H1 (cell line): Measurements from ENCODE around the gene SKA3. TPM values are rescaled to one million over a fixed set of nuclear protein-coding genes. Genes with fewer than 3 reads are reported as not detected.

ENCODE experiments used
- CTCF ChIA-PET: fragments of 300-600 bp; sonication (Branson Sonifier 250); formaldehyde crosslinking; loops from one replicate; lab custom pipeline; 2021; ENCODE audit not compliant: partially characterized antibody; lab: Charles Lee
- POLR2A ChIA-PET: fragments of 300-600 bp; sonication (Branson Sonifier 250); formaldehyde crosslinking; loops from one replicate; lab custom pipeline; 2021; ENCODE audit warnings: inconsistent platforms; ENCODE audit not compliant: partially characterized antibody; lab: Charles Lee
- DNase-seq, 2 experiments: peaks; one replicate each; pipeline versions ENCODE4 v3.0.0 to v3.0.0-alpha.2; 2010 to 2022; ENCODE audit warnings: low spot score in 2 of 2, low read depth in 1 of 2, mixed read lengths in 1 of 2
- FAIRE-seq: peaks from 2 replicates; lab custom pipeline; 2011; peaks lifted over from hg19 to GRCh38; lab: Jason Lieb, UNC
- H2AFZ ChIP-seq: 2 replicates; pipeline ENCODE4 v1.8.1; 2012; ENCODE audit warnings: low read length, inconsistent platforms
- H2AK5ac ChIP-seq: 2 replicates; pipeline ENCODE4 v1.6.1; 2013; ENCODE audit warnings: low read depth, low read length
- H2BK120ac ChIP-seq: replicated peaks from 2 replicates; pipeline ENCODE3; 2013; ENCODE audit warnings: low read depth, low read length, inconsistent platforms
- H2BK12ac ChIP-seq: 2 replicates; pipeline ENCODE4 v1.6.1; 2013; ENCODE audit warnings: low read depth, low read length
- H2BK15ac ChIP-seq: 2 replicates; pipeline ENCODE4 v1.6.1; 2013; ENCODE audit warnings: low read length
- H2BK20ac ChIP-seq: 2 replicates; pipeline ENCODE4 v1.6.1; 2013; ENCODE audit warnings: low read length
- H2BK5ac ChIP-seq: 2 replicates; pipeline ENCODE4 v1.6.1; 2013; ENCODE audit warnings: low read depth, low read length
- H3K14ac ChIP-seq: 2 replicates; pipeline ENCODE4 v1.6.1; 2013; ENCODE audit warnings: inconsistent platforms; ENCODE audit not compliant: insufficient read length
- H3K18ac ChIP-seq: 2 replicates; pipeline ENCODE4 v1.6.1; 2013; ENCODE audit warnings: low read length; ENCODE audit errors: extremely low read depth
- H3K23ac ChIP-seq: 2 replicates; pipeline ENCODE4 v1.6.1; 2013; ENCODE audit warnings: inconsistent platforms; ENCODE audit not compliant: insufficient read length
- H3K23me2 ChIP-seq: 2 replicates; pipeline ENCODE4 v1.6.1; 2013; ENCODE audit warnings: low read depth, low read length
- H3K27ac ChIP-seq: 2 replicates; pipeline ENCODE4 v1.6.1; 2011; ENCODE audit warnings: low read depth, low read length, inconsistent platforms
- H3K27me3 ChIP-seq, 4 experiments: replicated peaks in 1 of 4; 1 replicate in 1 of 4; 2 replicates in 3 of 4; pipeline versions ENCODE4 v1.6.1 to v1.8.1; 2011 to 2013; ENCODE audit warnings: low read length in 3 of 4, mild to moderate bottlenecking in 3 of 4, inconsistent platforms in 2 of 4, mixed read lengths in 2 of 4, moderate library complexity in 1 of 4; ENCODE audit not compliant: control insufficient read depth in 3 of 4, insufficient read depth in 3 of 4; ENCODE audit errors: extremely low read depth in 1 of 4
- H3K36me3 ChIP-seq, 4 experiments: 2 replicates each; pipeline versions ENCODE4 v1.6.1 to v1.8.1; 2011 to 2013; ENCODE audit warnings: mild to moderate bottlenecking in 4 of 4, low read length in 3 of 4, moderate library complexity in 2 of 4, control low read depth in 1 of 4, inconsistent platforms in 1 of 4; ENCODE audit not compliant: insufficient read depth in 4 of 4, control insufficient read depth in 2 of 4
- H3K4ac ChIP-seq: replicated peaks from 2 replicates; pipeline ENCODE3; 2013; ENCODE audit warnings: low read length, low read depth, mixed read lengths, inconsistent platforms; ENCODE audit not compliant: insufficient read length
- H3K4me1 ChIP-seq, 4 experiments: replicated peaks in 1 of 4; 1 replicate in 1 of 4; 2 replicates in 3 of 4; pipeline versions ENCODE4 v1.6.1 to v1.8.1; 2011 to 2013; ENCODE audit warnings: low read length in 3 of 4, inconsistent platforms in 2 of 4, mixed read lengths in 1 of 4; ENCODE audit not compliant: insufficient read depth in 4 of 4, control insufficient read depth in 3 of 4
- H3K4me2 ChIP-seq, 2 experiments: 2 replicates each; pipeline versions ENCODE4 v1.6.1 to v1.8.1; 2011 to 2013; ENCODE audit warnings: low read depth in 2 of 2, low read length in 2 of 2, control low read depth in 1 of 2, inconsistent platforms in 1 of 2, mild to moderate bottlenecking in 1 of 2; ENCODE audit not compliant: insufficient read depth in 1 of 2
- H3K4me3 ChIP-seq, 4 experiments: fragments of 200-600, 300-600 bp in 1 of 4; sonication (generic), shearing (Covaris generic), sonication (Bioruptor Twin) in 1 of 4; 2 replicates each; pipeline versions ENCODE4 v1.5.1 to v1.8.1; 2011 to 2016; ENCODE audit warnings: low read length in 4 of 4, low read depth in 3 of 4, control low read depth in 2 of 4, inconsistent platforms in 2 of 4, mild to moderate bottlenecking in 2 of 4, mixed read lengths in 1 of 4, moderate library complexity in 1 of 4; ENCODE audit not compliant: insufficient read depth in 2 of 4; ENCODE audit errors: extremely low read depth in 1 of 4
- H3K56ac ChIP-seq: replicated peaks from 2 replicates; pipeline ENCODE3; 2013; ENCODE audit warnings: low read depth, mild to moderate bottlenecking, mixed read lengths, low read length, inconsistent platforms; ENCODE audit not compliant: insufficient read length
- H3K79me1 ChIP-seq: 2 replicates; pipeline ENCODE4 v1.6.1; 2013; ENCODE audit warnings: low read depth, low read length, control low read depth
- H3K79me2 ChIP-seq, 2 experiments: 2 replicates each; pipeline versions ENCODE4 v1.6.1 to v1.8.1; 2012 to 2013; ENCODE audit warnings: low read length in 2 of 2, mild to moderate bottlenecking in 2 of 2, inconsistent platforms in 1 of 2; ENCODE audit not compliant: insufficient read depth in 2 of 2, control insufficient read depth in 1 of 2
- H3K9ac ChIP-seq, 4 experiments: replicated peaks in 1 of 4; 1 replicate in 1 of 4; 2 replicates in 3 of 4; pipeline versions ENCODE4 v1.6.1 to v1.8.1; 2011 to 2013; ENCODE audit warnings: low read depth in 3 of 4, low read length in 3 of 4, control low read depth in 2 of 4, mild to moderate bottlenecking in 2 of 4, moderate library complexity in 2 of 4, inconsistent platforms in 1 of 4; ENCODE audit errors: extremely low read depth in 1 of 4
- H3K9me3 ChIP-seq, 2 experiments: 2 replicates each; pipeline versions ENCODE4 v1.6.1 to v1.8.1; 2012 to 2013; ENCODE audit warnings: mild to moderate bottlenecking in 2 of 2, moderate library complexity in 2 of 2, control low read depth in 1 of 2, inconsistent platforms in 1 of 2, low read depth in 1 of 2, low read length in 1 of 2, mixed read lengths in 1 of 2; ENCODE audit not compliant: insufficient read depth in 2 of 2
- H4K20me1 ChIP-seq, 2 experiments: replicated peaks in 1 of 2; 2 replicates each; pipeline versions ENCODE3 to v1.8.1; 2011 to 2013; ENCODE audit warnings: inconsistent platforms in 2 of 2, low read length in 2 of 2, mild to moderate bottlenecking in 1 of 2; ENCODE audit not compliant: insufficient read depth in 2 of 2, control insufficient read depth in 1 of 2
- H4K5ac ChIP-seq: 2 replicates; pipeline ENCODE4 v1.6.1; 2013; ENCODE audit warnings: low read length, low read depth, mixed read lengths, inconsistent platforms; ENCODE audit not compliant: insufficient read length
- H4K8ac ChIP-seq: 2 replicates; pipeline ENCODE4 v1.8.0; 2013; ENCODE audit warnings: mild to moderate bottlenecking, moderate library complexity, low read length, inconsistent platforms; ENCODE audit not compliant: insufficient read depth; ENCODE audit errors: extremely low read depth
- H4K91ac ChIP-seq: replicated peaks from 2 replicates; pipeline ENCODE3; 2013; ENCODE audit warnings: low read length, mixed read lengths, inconsistent platforms; ENCODE audit not compliant: insufficient read length
- ATF3 ChIP-seq: IDR thresholded peaks from 2 replicates; pipeline ENCODE4 v1.6.1; 2011; ENCODE audit warnings: low read depth, mild to moderate bottlenecking, low read length; ENCODE audit not compliant: insufficient read depth
- CTCF ChIP-seq, 3 experiments: IDR thresholded peaks; 1 replicate in 2 of 3; 2 replicates in 1 of 3; pipeline versions ENCODE4 v1.5.1 to v1.6.1; 2011; ENCODE audit warnings: low read length in 3 of 3, mild to moderate bottlenecking in 3 of 3, inconsistent platforms in 2 of 3, low read depth in 1 of 3, moderate library complexity in 1 of 3; ENCODE audit not compliant: insufficient read depth in 1 of 3; ENCODE audit errors: control extremely low read depth in 1 of 3
- FOSL1 ChIP-seq: IDR thresholded peaks from 2 replicates; pipeline ENCODE4 v1.6.1; 2011; ENCODE audit warnings: mild to moderate bottlenecking, low read depth, low read length, moderate library complexity; ENCODE audit not compliant: insufficient read depth
- PHF8 ChIP-seq: fragments of 200-600 bp; sonication (generic); conservative IDR thresholded peaks from 2 replicates; pipeline ENCODE4 v1.7.1; 2012; ENCODE audit warnings: low read depth, mild to moderate bottlenecking, inconsistent platforms, low read length, moderate library complexity
- RXRA ChIP-seq: IDR thresholded peaks from 2 replicates; pipeline ENCODE4 v1.6.1; 2011; ENCODE audit warnings: low read depth, mild to moderate bottlenecking, low read length, moderate library complexity; ENCODE audit not compliant: insufficient read depth
- SAP30 ChIP-seq: fragments of 300-600 bp; sonication (generic); IDR thresholded peaks from 2 replicates; pipeline ENCODE4 v1.7.1; 2012; ENCODE audit warnings: low read length, moderate library complexity, mild to moderate bottlenecking, inconsistent platforms; ENCODE audit not compliant: insufficient read depth, insufficient replicate concordance
- SIX5 ChIP-seq: IDR thresholded peaks from 2 replicates; pipeline ENCODE4 v1.6.1; 2011; ENCODE audit warnings: mild to moderate bottlenecking, low read depth, low read length
- TAF1 ChIP-seq: IDR thresholded peaks from 2 replicates; pipeline ENCODE4 v1.6.1; 2011; ENCODE audit warnings: mild to moderate bottlenecking, low read depth, low read length
- WGBS, 2 experiments: shearing (Covaris generic) in 1 of 2; methylation state at CpG; one replicate each; pipeline versions ENCODE4 v1.1.6 to v1.1.7; 2013 to 2015; ENCODE audit warnings: low lambda C conversion rate in 2 of 2, mixed read lengths in 2 of 2, inconsistent platforms in 1 of 2, low coverage in 1 of 2, missing lambda C conversion rate in 1 of 2; ENCODE audit not compliant: insufficient replicate concordance in 2 of 2, insufficient coverage in 1 of 2, insufficient read length in 1 of 2; ENCODE audit errors: extremely low coverage in 1 of 2, missing lambda C conversion rate in 1 of 2; 5-methylcytosine and 5-hydroxymethylcytosine counted together
- polyA plus RNA-seq, 7 experiments: library from polyadenylated mRNA; depleted of rRNA in 3 of 7; stranded (reverse) in 5 of 7; unstranded in 2 of 7; fragments of >200 nt in 5 of 7; fragments of 200-250 nt in 2 of 7; gene quantifications; 1 replicate in 5 of 7; 2 replicates in 1 of 7; 4 replicates in 1 of 7; pipeline versions ENCODE4 v1.2.1 to v1.2.3, GENCODE V29; 2011 to 2013; ENCODE audit warnings: missing spikeins in 2 of 7, mixed read lengths in 2 of 7
- total RNA-seq: library from RNA; stranded (reverse); fragmentation: NEBNext Ultra II Directional; extraction: Animal tissue kit (Norgen Biotek cat#: 25700); gene quantifications from 2 replicates; pipeline ENCODE4 v1.2.1, GENCODE V29; 2021

Gene SKA3
- total and polyA plus RNA-seq, 2 of the 8 experiments (the other 6 are each of a cell fraction or from before 2014, with no cell fraction given) = 32.3 to 63.7 TPM

- H3K36me3 ChIP-seq = peaks cover 0 to 13% (median 4%) of the 10 kb centered on the region in 4 experiments; a peak in 4 of 8 replicates
- no peak overlapping the region for H2AK5ac ChIP-seq
- no peak overlapping the region for H2BK120ac ChIP-seq
- no peak overlapping the region for H2BK15ac ChIP-seq
- H3K27ac ChIP-seq = no peak overlapping the region
- TF ChIP-seq CTCF (IDR thresholded peaks at IDR 0.05; ENCODE audit: control extremely low read depth in 1 of 3, insufficient read depth in 1 of 3, low read depth in 1 of 3, low read length in 3 of 3) (no peak), SAP30 (no peak), SIX5 (no peak), PHF8 (no peak), TAF1 (no peak), RXRA (no peak), FOSL1 (no peak), ATF3 (no peak)
- no peak overlapping the region for H4K5ac ChIP-seq
- H3K14ac ChIP-seq = no peak overlapping the region
- H3K4me3 ChIP-seq = no peak overlapping the region
- no peak overlapping the region for H3K9ac ChIP-seq
- peaks cover 0 to 8% (median 2%) of the 10 kb centered on the region in 4 experiments; a peak in 4 of 7 replicates for H3K4me1 ChIP-seq
- no peak overlapping the region for H3K18ac ChIP-seq
- 85% methylated on average over 1 of the region's 1 CpG; no CpG with 5 or more reads in 1 of the 2 experiments for WGBS, 2 experiments
- H4K91ac ChIP-seq = no peak overlapping the region
- no peaks in the 10 kb centered on the region for H3K9me3 ChIP-seq
- H2BK20ac ChIP-seq = no peak overlapping the region
- peaks cover 3 to 8% of the 10 kb centered on the region in 2 experiments for H4K20me1 ChIP-seq
- DNase-seq = no peak
- peaks cover 2% of the 10 kb centered on the region for H3K79me1 ChIP-seq
- no peak overlapping the region for H3K23ac ChIP-seq
- no peaks in the 10 kb centered on the region for H3K27me3 ChIP-seq
- H3K79me2 ChIP-seq = peaks cover 14 to 32% of the 10 kb centered on the region in 2 experiments
- H2BK12ac ChIP-seq = no peak overlapping the region
- H3K23me2 ChIP-seq = no peaks in the 10 kb centered on the region; the same call in 1 of the 2 replicates
- no peak for FAIRE-seq
- no peak overlapping the region for H3K4me2 ChIP-seq
- ChIA-PET POLR2A (interaction anchor here (0.6 to 1.6 kb wide), 3 partner anchors 11 to 38 kb away, joined by 3 to 6 read pairs (median 4); partner anchors contain the start of genes MRPL57 and SKA3), CTCF (interaction anchor here (0.8 to 1.7 kb wide), 3 partner anchors 25 to 838 kb away, joined by 3 to 9 read pairs (median 6); no protein-coding TSS in a partner anchor)
- H2AFZ ChIP-seq = no peak overlapping the region
- no peak overlapping the region for H4K8ac ChIP-seq
- H3K4ac ChIP-seq = no peak overlapping the region
- H2BK5ac ChIP-seq = no peak overlapping the region
- no peak overlapping the region for H3K56ac ChIP-seq
Observed at GRCh38 chr13:21138561-21138960, 37.8 kb downstream of the SKA3 start.
